ENCODE data around the gene CSN2. TPM values are rescaled to one million over a fixed set of nuclear protein-coding genes. Genes with fewer than 3 reads are reported as not detected.

The CSN2 gene
- total RNA-seq, 1 experiment from 2014 or later, result not detected

DNA sequence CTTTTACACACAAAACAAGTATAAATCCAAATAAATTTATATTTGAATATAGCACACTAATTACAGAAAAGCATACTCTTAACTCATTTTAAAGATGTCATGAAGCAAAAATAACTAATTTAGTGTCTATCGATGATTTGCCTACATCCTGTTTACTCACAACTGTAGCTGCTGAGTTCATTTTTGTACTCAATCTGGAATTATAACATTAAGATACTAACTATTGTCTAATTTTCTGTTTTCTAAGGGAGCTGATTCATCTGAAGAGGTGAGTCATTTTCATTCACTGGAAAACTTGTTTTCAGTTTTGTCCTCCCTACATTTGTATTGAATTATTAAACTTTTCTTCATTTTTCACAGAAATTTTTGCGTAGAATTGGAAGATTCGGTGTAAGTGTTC is 33.9 kb upstream of the CSN2 start:
- Mint-ChIP-seq H3K36me3 (ENCODE audit: insufficient read depth in 1 of 3, low read depth in 3 of 3) (no peaks in the 10 kb centered on the region), H3K9me3 (no peaks in the 10 kb centered on the region), H3K4me1 (peaks cover 0 to 4% of the 10 kb centered on the region in 2 experiments; a peak in 1 of 4 replicates), H3K4me3 (no peak overlapping the region), H3K27me3 (ENCODE audit: low read depth) (no peaks in the 10 kb centered on the region), H3K27ac (no peak overlapping the region)
- Histone ChIP-seq H3K4ac (ENCODE audit: low read depth, low read length) (no peak overlapping the region), H2BK120ac (ENCODE audit: low read depth, low read length, poor library complexity, severe bottlenecking) (no peak overlapping the region), H3K9ac (ENCODE audit: extremely low read depth, insufficient read length, low read length) (no peak overlapping the region), H3K27ac (ENCODE audit: insufficient read length, low read depth, low read length) (no peak overlapping the region), H3K4me2 (ENCODE audit: insufficient read depth, insufficient read length, low read length) (no peak overlapping the region), H2BK12ac (ENCODE audit: insufficient read length, low read depth, low read length) (no peak overlapping the region), H3K56ac (ENCODE audit: insufficient read length, low read depth, low read length) (no peak overlapping the region), H3K79me2 (ENCODE audit: insufficient read depth, low read length) (no peaks in the 10 kb centered on the region), H3T11ph (ENCODE audit: low read length) (no peak overlapping the region), H3K4me1 (ENCODE audit: insufficient read depth, low read length) (no peaks in the 10 kb centered on the region), H2AK5ac (ENCODE audit: insufficient read length, low read length) (no peak overlapping the region), H2BK15ac (ENCODE audit: low read depth, low read length) (no peak overlapping the region), H2AFZ (ENCODE audit: low read length) (no peak overlapping the region), H3K27me3 (ENCODE audit: insufficient read depth, low read length) (no peaks in the 10 kb centered on the region), H3K79me1 (ENCODE audit: insufficient read depth, low read depth, low read length, poor library complexity, severe bottlenecking) (no peaks in the 10 kb centered on the region), H2BK20ac (ENCODE audit: low read depth, low read length, poor library complexity, severe bottlenecking) (no peak overlapping the region), H3K18ac (ENCODE audit: insufficient read length, low read depth, low read length) (no peak overlapping the region), H4K91ac (ENCODE audit: insufficient read length, low read depth, low read length) (no peak overlapping the region), H2BK5ac (ENCODE audit: insufficient read length, low read length) (no peak overlapping the region), H4K8ac (replicated peaks; ENCODE audit: insufficient read length, low read depth, low read length) (no peak overlapping the region), H3K23ac (ENCODE audit: insufficient read length, low read depth, low read length) (no peak overlapping the region), H3K9me3 (ENCODE audit: control insufficient read depth, low read depth, low read length) (no peaks in the 10 kb centered on the region), H4K5ac (ENCODE audit: insufficient read length, low read depth, low read length) (no peak overlapping the region), H3K23me2 (ENCODE audit: insufficient read length, low read depth, low read length, poor library complexity, severe bottlenecking) (no peaks in the 10 kb centered on the region), H3K14ac (ENCODE audit: insufficient read depth, low read length) (no peak overlapping the region), H4K20me1 (ENCODE audit: control insufficient read depth, insufficient read depth, insufficient read length) (no peaks in the 10 kb centered on the region)
- WGBS (ENCODE audit: extremely low coverage, insufficient read length, low lambda C conversion rate), result no CpG with 5 or more reads among the region's 3 CpGs
- TF ChIP-seq, protein P1, sequence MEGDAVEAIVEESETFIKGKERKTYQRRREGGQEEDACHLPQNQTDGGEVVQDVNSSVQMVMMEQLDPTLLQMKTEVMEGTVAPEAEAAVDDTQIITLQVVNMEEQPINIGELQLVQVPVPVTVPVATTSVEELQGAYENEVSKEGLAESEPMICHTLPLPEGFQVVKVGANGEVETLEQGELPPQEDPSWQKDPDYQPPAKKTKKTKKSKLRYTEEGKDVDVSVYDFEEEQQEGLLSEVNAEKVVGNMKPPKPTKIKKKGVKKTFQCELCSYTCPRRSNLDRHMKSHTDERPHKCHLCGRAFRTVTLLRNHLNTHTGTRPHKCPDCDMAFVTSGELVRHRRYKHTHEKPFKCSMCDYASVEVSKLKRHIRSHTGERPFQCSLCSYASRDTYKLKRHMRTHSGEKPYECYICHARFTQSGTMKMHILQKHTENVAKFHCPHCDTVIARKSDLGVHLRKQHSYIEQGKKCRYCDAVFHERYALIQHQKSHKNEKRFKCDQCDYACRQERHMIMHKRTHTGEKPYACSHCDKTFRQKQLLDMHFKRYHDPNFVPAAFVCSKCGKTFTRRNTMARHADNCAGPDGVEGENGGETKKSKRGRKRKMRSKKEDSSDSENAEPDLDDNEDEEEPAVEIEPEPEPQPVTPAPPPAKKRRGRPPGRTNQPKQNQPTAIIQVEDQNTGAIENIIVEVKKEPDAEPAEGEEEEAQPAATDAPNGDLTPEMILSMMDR (conservative IDR thresholded peaks at IDR 0.05), result no peak
- DNase-seq, result no peak
